Right hindlimb (tissue), 1 donor: ENCODE results near the gene AHSG.
"Not testable (repeated sequence)": the region's sequence is repeated elsewhere in the genome, so short reads cannot be mapped to it uniquely, and the experiment has no call there.

Source experiments
- DNase-seq: peaks from one replicate; pipeline ENCODE4 v3.0.0-alpha.2; 2018

Gene AHSG

GRCh38 chr3:186619787-186620212, 6.9 kb downstream of the AHSG start:
- DNase-seq, result no peak

GRCh38 chr3:186620213-186621092, 7.6 kb downstream of the AHSG start:
- no peak for DNase-seq

GRCh38 chr3:186621894-186622650, 9.2 kb downstream of the AHSG start:
- DNase-seq, result no peak

- no peak for DNase-seq
Observed at GRCh38 chr3:186622651-186623310, 9.9 kb downstream of the AHSG start.

- no peak for DNase-seq
Observed at GRCh38 chr3:186624598-186624997, 11.7 kb downstream of the AHSG start.

- no peak for DNase-seq
Observed at GRCh38 chr3:186625600-186626042, 12.8 kb downstream of the AHSG start.

- no peak for DNase-seq
Observed at GRCh38 chr3:186626254-186626847, 13.5 kb downstream of the AHSG start.

- no peak for DNase-seq
Observed at GRCh38 chr3:186627852-186628414, 15.1 kb downstream of the AHSG start.

GRCh38 chr3:186628756-186629155, 15.9 kb downstream of the AHSG start:
- no peak for DNase-seq

GRCh38 chr3:186630950-186631641, 18.2 kb downstream of the AHSG start:
- no peak for DNase-seq

- DNase-seq, result no peak
Observed at GRCh38 chr3:186633481-186633880, 20.6 kb downstream of the AHSG start.

- not testable (repeated sequence) for DNase-seq
Observed at GRCh38 chr3:186634207-186634606, 21.3 kb downstream of the AHSG start.

GRCh38 chr3:186635532-186635931, 22.7 kb downstream of the AHSG start:
- no peak for DNase-seq

GRCh38 chr3:186636536-186636935, 23.7 kb downstream of the AHSG start:
- DNase-seq, result no peak

GRCh38 chr3:186637686-186638085, 24.8 kb downstream of the AHSG start:
- no peak for DNase-seq

GRCh38 chr3:186638259-186638658, 25.4 kb downstream of the AHSG start:
- no peak for DNase-seq

- DNase-seq, result no peak
Observed at GRCh38 chr3:186639778-186640472, 27.1 kb downstream of the AHSG start, which contains the start of gene FETUB. FETUB (plus strand) TSS chr3:186640399; CDS start chr3:186640461, 62 bp downstream.

GRCh38 chr3:186640473-186640818, 27.6 kb downstream of the AHSG start:
- DNase-seq, result no peak

- no peak for DNase-seq
Observed at GRCh38 chr3:186640929-186641328, 28.1 kb downstream of the AHSG start.

GRCh38 chr3:186642014-186642413, 29.2 kb downstream of the AHSG start:
- DNase-seq, result no peak

GRCh38 chr3:186643493-186643892, 30.6 kb downstream of the AHSG start:
- DNase-seq, result no peak
